Memory B cell (primary cell): ENCODE measurements around the gene ETV4.

Experiments used
- ATAC-seq: fragments of 150-1000 bp; cut with Tn5 transposase; 2 replicates; pipeline ENCODE4 v1.10.0; 2021; ENCODE audit warnings: low read depth, mild to moderate bottlenecking, moderate library complexity
- DNase-seq, 2 donors: peaks; one replicate each; pipeline ENCODE4 v3.0.0; 2022; ENCODE audit warnings: low spot score in 2 of 2
- H3K27ac Mint-ChIP-seq: one replicate; pipeline ENCODE4 v1.8.0; 2022; ENCODE audit warnings: mild to moderate bottlenecking, moderate library complexity, mixed read lengths
- H3K27me3 Mint-ChIP-seq: one replicate; pipeline ENCODE4 v1.8.0; 2022; ENCODE audit warnings: mixed read lengths
- H3K36me3 Mint-ChIP-seq: one replicate; pipeline ENCODE4 v1.8.0; 2022; ENCODE audit warnings: mild to moderate bottlenecking, mixed read lengths
- H3K4me1 Mint-ChIP-seq: one replicate; pipeline ENCODE4 v1.8.0; 2022; ENCODE audit warnings: mixed read lengths
- H3K4me3 Mint-ChIP-seq: one replicate; pipeline ENCODE4 v1.8.0; 2022; ENCODE audit warnings: mild to moderate bottlenecking, moderate library complexity, mixed read lengths
- H3K9me3 Mint-ChIP-seq: one replicate; pipeline ENCODE4 v1.8.0; 2022; ENCODE audit warnings: mixed read lengths

The ETV4 gene

GRCh38 chr17:43578699-43579565 is 32.8 kb upstream of the ETV4 start:
- ATAC-seq (peak; percentile 91), DNase-seq (peak; percentile 64 to 66)
- Mint-ChIP-seq H3K9me3 (no peaks in the 10 kb centered on the region), H3K27ac (peak overlapping the region; percentile 96), H3K36me3 (no peaks in the 10 kb centered on the region), H3K27me3 (peaks cover 6% of the 10 kb centered on the region), H3K4me1 (peaks cover 19% of the 10 kb centered on the region), H3K4me3 (peak overlapping the region; percentile 57)

DNA sequence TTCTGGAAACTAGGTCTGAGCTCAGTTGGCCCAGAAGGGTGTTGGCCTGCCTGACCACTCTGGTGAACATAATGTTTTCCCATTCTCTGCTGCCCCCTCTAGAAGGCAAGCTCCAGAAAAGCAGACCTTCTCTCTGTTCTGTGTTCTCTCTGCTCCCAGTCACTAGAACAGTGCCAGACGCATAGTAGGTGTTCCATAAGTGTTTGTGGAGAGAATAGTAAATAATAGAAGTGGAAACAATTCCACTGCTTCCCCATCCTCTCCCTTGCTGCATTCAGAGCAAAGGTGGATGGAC is 32.2 kb upstream of the ETV4 start:
- peaks cover 19% of the 10 kb centered on the region for H3K4me1 Mint-ChIP-seq
- DNase-seq (no peak), ATAC-seq (no peak)
- no peaks in the 10 kb centered on the region for H3K36me3 Mint-ChIP-seq
- H3K27me3 Mint-ChIP-seq = peaks cover 4% of the 10 kb centered on the region
- peak overlapping the region; percentile 96 for H3K27ac Mint-ChIP-seq
- H3K4me3 Mint-ChIP-seq = peak overlapping the region; percentile 56
- no peaks in the 10 kb centered on the region for H3K9me3 Mint-ChIP-seq

- no peak overlapping the region for H3K4me3 Mint-ChIP-seq
- H3K27ac Mint-ChIP-seq = peak overlapping the region; percentile 96
- H3K4me1 Mint-ChIP-seq = peaks cover 19% of the 10 kb centered on the region
- DNase-seq = no peak
- no peaks in the 10 kb centered on the region for H3K9me3 Mint-ChIP-seq
- no peak for ATAC-seq
- peaks cover 4% of the 10 kb centered on the region for H3K27me3 Mint-ChIP-seq
- H3K36me3 Mint-ChIP-seq = no peaks in the 10 kb centered on the region
These were observed 31.7 kb upstream of the ETV4 start for GRCh38 chr17:43577664-43578403.

GRCh38 chr17:43576563-43577229 is 30.6 kb upstream of the ETV4 start:
- DNase-seq (peak; percentile 55 to 67), ATAC-seq (peak; percentile 35)
- H3K27me3 Mint-ChIP-seq = peaks cover 4% of the 10 kb centered on the region
- no peaks in the 10 kb centered on the region for H3K9me3 Mint-ChIP-seq
- H3K36me3 Mint-ChIP-seq = no peaks in the 10 kb centered on the region
- no peak overlapping the region for H3K27ac Mint-ChIP-seq
- H3K4me1 Mint-ChIP-seq = peaks cover 19% of the 10 kb centered on the region
- H3K4me3 Mint-ChIP-seq = no peak overlapping the region

DNA sequence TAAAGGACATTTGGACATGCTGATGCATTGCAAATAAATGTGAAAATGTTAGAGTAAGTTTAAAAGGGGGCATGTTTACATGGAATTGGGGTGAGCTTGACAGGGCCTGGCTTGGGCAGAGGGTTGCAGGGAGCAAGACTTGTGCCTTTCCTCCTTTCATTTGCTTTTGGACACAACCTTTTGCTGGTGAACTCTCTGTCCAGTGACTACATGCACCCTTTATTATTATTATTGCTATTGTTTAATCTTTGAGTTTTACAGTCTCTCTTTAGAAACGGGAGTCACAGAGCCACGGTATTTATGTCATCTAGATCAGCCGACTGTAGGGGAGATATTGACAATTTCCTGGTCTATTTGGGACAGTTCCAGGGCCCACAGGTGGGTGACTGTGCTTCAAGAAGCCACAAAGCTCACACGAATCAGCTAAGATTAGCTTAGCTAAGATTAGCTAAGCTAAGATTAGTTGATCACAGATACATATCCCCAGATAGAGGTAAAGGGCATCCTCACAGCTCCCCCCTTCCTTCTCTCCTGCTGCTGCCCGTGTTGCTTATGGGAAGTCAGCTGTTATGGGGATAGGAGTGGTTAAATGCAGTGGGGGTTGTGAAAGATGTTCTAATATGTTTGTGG is 28.9 kb upstream of the ETV4 start:
- no peaks in the 10 kb centered on the region for H3K36me3 Mint-ChIP-seq
- ATAC-seq = no peak
- peaks cover 4% of the 10 kb centered on the region for H3K27me3 Mint-ChIP-seq
- H3K27ac Mint-ChIP-seq = no peak overlapping the region
- H3K4me3 Mint-ChIP-seq = no peak overlapping the region
- H3K9me3 Mint-ChIP-seq = no peaks in the 10 kb centered on the region
- peaks cover 17% of the 10 kb centered on the region for H3K4me1 Mint-ChIP-seq
- no peak for DNase-seq

DNA sequence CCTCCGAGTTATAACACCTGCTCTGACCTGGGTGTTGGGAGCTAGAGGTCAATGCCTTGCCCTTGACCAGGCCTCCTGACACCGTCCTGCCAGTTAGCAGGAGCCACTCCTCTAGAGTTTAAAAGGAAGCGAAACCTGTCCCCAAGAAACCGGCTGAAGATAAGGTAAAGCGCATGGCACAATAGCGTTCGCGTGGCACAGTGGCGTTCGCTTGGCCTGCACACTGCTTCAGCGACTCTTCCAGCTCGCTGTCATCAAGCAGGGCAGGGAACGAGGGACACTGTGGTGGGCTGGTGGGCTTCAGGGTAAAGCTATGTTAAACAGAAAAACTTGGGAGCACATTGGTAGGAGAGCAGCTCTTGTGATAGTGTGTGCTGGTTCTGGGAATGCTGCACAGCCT is 28.2 kb upstream of the ETV4 start:
- ATAC-seq (no peak), DNase-seq (no peak)
- H3K27me3 Mint-ChIP-seq = peaks cover 4% of the 10 kb centered on the region
- H3K36me3 Mint-ChIP-seq = no peaks in the 10 kb centered on the region
- H3K27ac Mint-ChIP-seq = no peak overlapping the region
- H3K9me3 Mint-ChIP-seq = no peaks in the 10 kb centered on the region
- peaks cover 13% of the 10 kb centered on the region for H3K4me1 Mint-ChIP-seq
- no peak overlapping the region for H3K4me3 Mint-ChIP-seq

- Mint-ChIP-seq H3K27ac (no peak overlapping the region), H3K4me1 (peaks cover 7% of the 10 kb centered on the region), H3K27me3 (peaks cover 4% of the 10 kb centered on the region), H3K9me3 (peaks cover under 1% of the 10 kb centered on the region), H3K36me3 (no peaks in the 10 kb centered on the region), H3K4me3 (no peak overlapping the region)
- DNase-seq = no peak
- no peak for ATAC-seq
These were observed 27.6 kb upstream of the ETV4 start for GRCh38 chr17:43573579-43574321.

DNA sequence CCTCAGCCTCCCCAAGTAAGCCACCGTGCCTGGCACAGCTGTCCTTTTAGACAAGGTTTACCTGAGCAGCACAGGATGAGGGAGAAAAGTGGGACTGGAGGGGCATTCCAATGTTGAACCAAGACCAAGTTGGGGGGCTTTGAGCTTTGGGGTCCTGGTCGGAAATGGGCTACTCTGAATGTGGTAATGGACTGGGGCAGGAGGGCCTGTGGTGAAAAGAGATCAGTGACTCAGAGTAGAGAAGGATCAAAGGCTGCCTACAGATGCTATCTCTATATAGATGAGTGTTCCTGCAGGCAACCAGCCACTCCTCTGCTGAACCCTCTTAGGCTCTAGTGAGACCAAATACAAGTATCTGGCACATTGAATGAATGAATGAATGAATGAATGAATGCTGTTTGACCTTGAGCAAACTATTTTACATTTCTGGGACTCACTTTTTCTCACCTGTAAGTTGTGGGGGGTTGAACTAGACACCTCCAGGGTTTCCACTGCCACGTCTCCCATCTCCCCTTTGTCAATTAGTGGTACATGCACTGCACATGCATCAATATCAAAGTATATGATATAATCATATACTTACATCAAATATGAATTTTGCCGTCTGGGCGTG is 26.3 kb upstream of the ETV4 start:
- DNase-seq (no peak), ATAC-seq (no peak)
- H3K4me1 Mint-ChIP-seq = no peaks in the 10 kb centered on the region
- peaks cover 3% of the 10 kb centered on the region for H3K9me3 Mint-ChIP-seq
- no peak overlapping the region for H3K4me3 Mint-ChIP-seq
- no peak overlapping the region for H3K27ac Mint-ChIP-seq
- peaks cover 8% of the 10 kb centered on the region for H3K27me3 Mint-ChIP-seq
- no peaks in the 10 kb centered on the region for H3K36me3 Mint-ChIP-seq

GRCh38 chr17:43570518-43570928 is 24.4 kb upstream of the ETV4 start:
- Mint-ChIP-seq H3K4me3 (no peak overlapping the region), H3K9me3 (peaks cover 3% of the 10 kb centered on the region), H3K36me3 (no peaks in the 10 kb centered on the region), H3K27ac (no peak overlapping the region), H3K27me3 (peaks cover 8% of the 10 kb centered on the region), H3K4me1 (no peaks in the 10 kb centered on the region)
- DNase-seq = no peak
- ATAC-seq = no peak

GRCh38 chr17:43568506-43569082 is 22.5 kb upstream of the ETV4 start:
- Mint-ChIP-seq H3K27ac (no peak overlapping the region), H3K36me3 (no peaks in the 10 kb centered on the region), H3K4me3 (no peak overlapping the region), H3K4me1 (no peaks in the 10 kb centered on the region), H3K27me3 (peaks cover 11% of the 10 kb centered on the region), H3K9me3 (peaks cover 3% of the 10 kb centered on the region)
- ATAC-seq = no peak
- DNase-seq = no peak

GRCh38 chr17:43563600-43564594 is 17.8 kb upstream of the ETV4 start:
- no peak for ATAC-seq
- Mint-ChIP-seq H3K36me3 (no peaks in the 10 kb centered on the region), H3K27me3 (peaks cover 32% of the 10 kb centered on the region), H3K4me1 (no peaks in the 10 kb centered on the region), H3K4me3 (no peak overlapping the region), H3K9me3 (peaks cover 3% of the 10 kb centered on the region), H3K27ac (no peak overlapping the region)
- DNase-seq = no peak
